Measurements from ENCODE around the gene MYL11.
A peak's percentile ranks its signal among the peaks of the same experiment; 100 is the strongest.

Gene MYL11

DNA sequence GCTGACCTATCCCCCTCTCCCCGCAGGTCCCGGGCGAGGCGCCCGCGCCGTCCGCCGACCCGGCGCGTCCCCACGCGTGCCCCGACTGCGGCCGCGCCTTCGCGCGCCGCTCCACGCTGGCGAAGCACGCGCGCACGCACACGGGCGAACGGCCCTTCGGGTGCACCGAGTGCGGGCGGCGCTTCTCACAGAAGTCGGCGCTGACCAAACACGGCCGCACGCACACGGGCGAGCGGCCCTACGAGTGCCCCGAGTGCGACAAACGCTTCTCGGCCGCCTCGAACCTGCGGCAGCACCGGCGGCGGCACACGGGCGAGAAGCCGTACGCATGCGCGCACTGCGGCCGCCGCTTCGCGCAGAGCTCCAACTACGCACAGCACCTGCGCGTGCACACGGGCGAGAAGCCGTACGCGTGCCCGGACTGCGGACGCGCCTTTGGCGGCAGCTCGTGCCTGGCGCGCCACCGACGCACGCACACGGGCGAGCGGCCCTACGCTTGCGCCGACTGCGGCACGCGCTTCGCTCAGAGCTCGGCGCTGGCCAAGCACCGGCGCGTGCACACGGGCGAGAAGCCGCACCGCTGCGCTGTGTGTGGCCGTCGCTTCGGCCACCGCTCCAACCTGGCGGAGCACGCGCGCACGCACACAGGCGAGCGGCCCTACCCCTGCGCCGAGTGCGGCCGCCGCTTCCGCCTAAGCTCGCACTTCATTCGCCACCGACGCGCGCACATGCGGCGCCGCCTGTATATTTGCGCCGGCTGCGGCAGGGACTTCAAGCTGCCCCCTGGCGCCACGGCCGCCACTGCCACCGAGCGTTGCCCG, 43.1 kb downstream of the MYL11 start:
- peaks cover 88% of the 10 kb centered on the region for H4K20me1 ChIP-seq
- peak overlapping the region; percentile 81 for H3K27ac ChIP-seq
- no peak for TF ChIP-seq Cebpa-rat (IDR thresholded peaks at IDR 0.05)
- no peaks in the 10 kb centered on the region for H3K9me3 ChIP-seq
- peak overlapping the region; percentile 70 for H3K4me3 ChIP-seq
- H3K9ac ChIP-seq, result peak overlapping the region; percentile 77
- H3K27me3 ChIP-seq, result no peaks in the 10 kb centered on the region
- H3K4me1 ChIP-seq, result peaks cover 46% of the 10 kb centered on the region
- peaks cover 80% of the 10 kb centered on the region for H3K36me3 ChIP-seq
- H3K4me2 ChIP-seq, result peak overlapping the region; percentile 91

- Histone ChIP-seq H3K27me3 (no peaks in the 10 kb centered on the region), H4K20me1 (peaks cover 81% of the 10 kb centered on the region), H3K27ac (peak overlapping the region; percentile 81), H3K36me3 (peaks cover 80% of the 10 kb centered on the region), H3K9ac (peak overlapping the region; percentile 77), H3K4me2 (peak overlapping the region; percentile 91), H3K4me3 (peak overlapping the region; percentile 70), H3K9me3 (no peaks in the 10 kb centered on the region), H3K4me1 (peaks cover 38% of the 10 kb centered on the region)
- TF ChIP-seq Cebpa-rat (IDR thresholded peaks at IDR 0.05), result no peak
Measured at GRCh38 chr16:30418350-30419181, 44.0 kb downstream of the MYL11 start.

- no peak for TF ChIP-seq Cebpa-rat (IDR thresholded peaks at IDR 0.05)
- H3K27ac ChIP-seq, result no peak overlapping the region
- peaks cover 83% of the 10 kb centered on the region for H3K36me3 ChIP-seq
Measured at GRCh38 chr16:30421010-30421409, 46.4 kb downstream of the MYL11 start.

More at GRCh38 chr16:30421010-30421409, 46.4 kb downstream of the MYL11 start:
- Histone ChIP-seq H3K4me2 (no peak overlapping the region), H3K27me3 (no peaks in the 10 kb centered on the region), H4K20me1 (peaks cover 83% of the 10 kb centered on the region), H3K4me1 (peaks cover 24% of the 10 kb centered on the region), H3K4me3 (no peak overlapping the region), H3K9ac (no peak overlapping the region), H3K9me3 (no peaks in the 10 kb centered on the region)

All from BLaER1 (cell line).